GM12878 (cell line): ENCODE measurements around the gene PTGFRN. TPM values are rescaled to one million over a fixed set of nuclear protein-coding genes. Genes with fewer than 3 reads are reported as not detected.

Source experiments
- ATAC-seq: fragments of 200-7000 bp; cut with Tn5 transposase; 3 replicates; pipeline ENCODE4 v1.9.1; 2020; ENCODE audit warnings: mild to moderate bottlenecking, moderate library complexity
- BruUV-seq: library from RNA; stranded (reverse); fragments of 400-500 nt; replicated peaks from 2 replicates; lab custom pipeline; 2021; lab: Mats Ljungman, UMichigan
- CTCF ChIA-PET: fragments of 300-600 bp; sonication (Branson Sonifier 250); formaldehyde crosslinking; extraction: SDS; loops from one replicate; lab custom pipeline; 2021; ENCODE audit warnings: inconsistent platforms; lab: Yijun Ruan, JAX
- POLR2A ChIA-PET: fragments of 350-600 bp; formaldehyde crosslinking; extraction: SDS; loops from one replicate; lab custom pipeline; 2021; ENCODE audit warnings: inconsistent platforms; lab: Charles Lee
- RAD21 ChIA-PET: fragments of 300-600 bp; sonication (Branson Sonifier 250); formaldehyde crosslinking; loops from one replicate; lab custom pipeline; 2023; ENCODE audit warnings: antibody characterized with exemption; ENCODE audit not compliant: unreplicated experiment; lab: Charles Lee
- SMC1A ChIA-PET: fragments of 300-600 bp; sonication (Branson Sonifier 250); formaldehyde crosslinking; loops from one replicate; lab custom pipeline; 2023; ENCODE audit not compliant: unreplicated experiment, uncharacterized antibody; lab: Charles Lee
- DNase-seq: peaks from one replicate; pipeline ENCODE4 v3.0.0-alpha.2; 2011; ENCODE audit warnings: low read depth, low spot score
- FAIRE-seq: peaks from 3 replicates; lab custom pipeline; 2011; peaks lifted over from hg19 to GRCh38; lab: Jason Lieb, UNC
- H2AFZ ChIP-seq: 2 replicates; pipeline ENCODE4 v1.6.0; 2011; ENCODE audit warnings: low read depth, low read length, control low read depth; ENCODE audit not compliant: control insufficient read depth
- H3K27ac ChIP-seq: 2 replicates; pipeline ENCODE4 v1.5.1; 2011; ENCODE audit warnings: control low read depth; ENCODE audit not compliant: control insufficient read depth, insufficient read depth
- H3K27me3 ChIP-seq, 2 experiments: replicated peaks in 1 of 2; 2 replicates each; pipeline versions ENCODE4 v1.6.0 to v1.6.1; 2011; ENCODE audit warnings: low read length in 1 of 2; ENCODE audit not compliant: control insufficient read depth in 2 of 2, insufficient read depth in 2 of 2
- H3K36me3 ChIP-seq, 2 experiments: 2 replicates each; pipeline ENCODE4 v1.5.1; 2011; ENCODE audit warnings: low read length in 1 of 2; ENCODE audit not compliant: control insufficient read depth in 2 of 2, insufficient read depth in 2 of 2
- H3K4me1 ChIP-seq: 2 replicates; pipeline ENCODE4 v1.6.1; 2011; ENCODE audit warnings: mild to moderate bottlenecking, low read length, moderate library complexity, mixed read lengths; ENCODE audit not compliant: control insufficient read depth, insufficient read depth
- H3K4me2 ChIP-seq: 2 replicates; pipeline ENCODE4 v1.6.0; 2011; ENCODE audit warnings: control low read depth; ENCODE audit not compliant: control insufficient read depth, insufficient read depth
- H3K4me3 ChIP-seq: fragments of 200-600 bp; sonication (generic); 2 replicates; pipeline ENCODE4 v1.5.1; 2016
- H3K79me2 ChIP-seq: 2 replicates; pipeline ENCODE4 v1.6.0; 2011; ENCODE audit warnings: low read length; ENCODE audit not compliant: control insufficient read depth, insufficient read depth
- H3K9ac ChIP-seq: 2 replicates; pipeline ENCODE4 v1.8.0; 2011; ENCODE audit warnings: low read length, control low read depth, mixed read lengths; ENCODE audit not compliant: control insufficient read depth, insufficient read depth
- H3K9me3 ChIP-seq: replicated peaks from 3 replicates; pipeline ENCODE4 v1.5.1; 2011; ENCODE audit warnings: mild to moderate bottlenecking, low read length; ENCODE audit not compliant: control insufficient read depth, insufficient read depth
- H4K20me1 ChIP-seq: 2 replicates; pipeline ENCODE4 v1.6.0; 2011; ENCODE audit not compliant: control insufficient read depth, insufficient read depth
- ASH2L ChIP-seq: fragments of 300-600, 200-600 bp; sonication (generic); IDR thresholded peaks from 2 replicates; pipeline ENCODE4 v1.6.1; 2017; ENCODE audit warnings: low read depth, mild to moderate bottlenecking, borderline replicate concordance
- ATF7 ChIP-seq: fragments of 450-650 bp; IDR thresholded peaks from 2 replicates; pipeline ENCODE4 v1.6.1; 2016; ENCODE audit warnings: low read depth, mild to moderate bottlenecking
- CBX5 ChIP-seq: sonication (generic); IDR thresholded peaks from 2 replicates; pipeline ENCODE4 v1.6.1; 2016; ENCODE audit warnings: low read depth, moderate library complexity, mild to moderate bottlenecking, inconsistent platforms
- MEF2B ChIP-seq: fragments of 450-650 bp; IDR thresholded peaks from 2 replicates; pipeline ENCODE4 v1.6.1; 2018; ENCODE audit warnings: mild to moderate bottlenecking, moderate library complexity; ENCODE audit not compliant: partially characterized antibody, poor library complexity, severe bottlenecking
- PAX8 ChIP-seq: fragments of 450-650 bp; IDR thresholded peaks from 2 replicates; pipeline ENCODE4 v1.6.1; 2017; ENCODE audit warnings: mild to moderate bottlenecking, moderate library complexity
- SREBF1 ChIP-seq: IDR thresholded peaks from 2 replicates; pipeline ENCODE4 v1.6.1; 2012; ENCODE audit warnings: mild to moderate bottlenecking, low read length
- TCF3 ChIP-seq: IDR thresholded peaks from 2 replicates; pipeline ENCODE4 v1.6.1; 2012; ENCODE audit warnings: low read depth, mild to moderate bottlenecking, low read length, borderline replicate concordance; ENCODE audit not compliant: insufficient read depth
- YY1 ChIP-seq: IDR thresholded peaks from 2 replicates; pipeline ENCODE4 v1.6.1; 2011; ENCODE audit warnings: low read depth, mild to moderate bottlenecking, low read length
- ZBED1 ChIP-seq: IDR thresholded peaks from 2 replicates; pipeline ENCODE4 v1.6.1; 2016; ENCODE audit warnings: borderline replicate concordance
- WGBS: methylation state at CpG from one replicate; pipeline ENCODE4 v1.1.6; 2016; ENCODE audit warnings: low lambda C conversion rate; ENCODE audit not compliant: insufficient replicate concordance, insufficient coverage; ENCODE audit errors: missing lambda C conversion rate; 5-methylcytosine and 5-hydroxymethylcytosine counted together
- in situ Hi-C: fragments of 300-500 bp; cut with MboI; formaldehyde crosslinking; loops from 9 replicates; pipeline ENCODE4 v1.14.3; 2018; ENCODE audit warnings: mixed read lengths
- intact Hi-C: fragments of 100-400 bp; cut with micrococcal nuclease; formaldehyde crosslinking; loops from one replicate; pipeline ENCODE4 v1.14.2; 2022; ENCODE audit not compliant: unreplicated experiment
- polyA plus RNA-seq, 11 experiments: library from polyadenylated mRNA; depleted of rRNA in 4 of 11; unstranded in 6 of 11; stranded (reverse) in 5 of 11; fragments of >200 nt; fragmentation: Nextera tagmentation in 4 of 11; fragmentation: Illumina TruSeq in 1 of 11; extraction: Ambion mirVana in 4 of 11; extraction: Trizol in 1 of 11; gene quantifications; 1 replicate in 1 of 11; 2 replicates in 10 of 11; pipeline versions ENCODE4 v1.2.1 to v1.2.3, GENCODE V29; 2011 to 2016; ENCODE audit warnings: inconsistent platforms in 2 of 11, missing spikeins in 2 of 11, low read depth in 1 of 11
- total RNA-seq, 4 experiments: library from RNA; depleted of rRNA in 3 of 4; stranded (reverse); fragments of >200 nt in 3 of 4; fragmentation: Illumina TruSeq in 1 of 4; extraction: Trizol in 1 of 4; gene quantifications; 2 replicates each; pipeline versions ENCODE4 v1.2.1 to v1.2.3, GENCODE V29; 2013 to 2021
- TF ChIP-seq, protein P1 (sequence below): IDR thresholded peaks from 2 replicates; pipeline ENCODE4 v1.6.1; 2011; ENCODE audit warnings: borderline replicate concordance, low read depth, mild to moderate bottlenecking, moderate library complexity, low read length; ENCODE audit not compliant: insufficient read depth, poor library complexity, severe bottlenecking
- TF ChIP-seq, protein P2 (sequence below): fragments of 450-650 bp; IDR thresholded peaks from 2 replicates; pipeline ENCODE4 v1.6.1; 2017; ENCODE audit warnings: mild to moderate bottlenecking, moderate library complexity
- TF ChIP-seq, protein P3 (sequence below): fragments of 450-650 bp; IDR thresholded peaks from 2 replicates; pipeline ENCODE4 v1.6.1; 2014; ENCODE audit warnings: mild to moderate bottlenecking

The PTGFRN gene
- total and polyA plus RNA-seq, 10 of the 15 experiments (the other 5 are each of a cell fraction or from before 2014, with no cell fraction given), result 2.7 to 8.3 (median 5.1) TPM

DNA sequence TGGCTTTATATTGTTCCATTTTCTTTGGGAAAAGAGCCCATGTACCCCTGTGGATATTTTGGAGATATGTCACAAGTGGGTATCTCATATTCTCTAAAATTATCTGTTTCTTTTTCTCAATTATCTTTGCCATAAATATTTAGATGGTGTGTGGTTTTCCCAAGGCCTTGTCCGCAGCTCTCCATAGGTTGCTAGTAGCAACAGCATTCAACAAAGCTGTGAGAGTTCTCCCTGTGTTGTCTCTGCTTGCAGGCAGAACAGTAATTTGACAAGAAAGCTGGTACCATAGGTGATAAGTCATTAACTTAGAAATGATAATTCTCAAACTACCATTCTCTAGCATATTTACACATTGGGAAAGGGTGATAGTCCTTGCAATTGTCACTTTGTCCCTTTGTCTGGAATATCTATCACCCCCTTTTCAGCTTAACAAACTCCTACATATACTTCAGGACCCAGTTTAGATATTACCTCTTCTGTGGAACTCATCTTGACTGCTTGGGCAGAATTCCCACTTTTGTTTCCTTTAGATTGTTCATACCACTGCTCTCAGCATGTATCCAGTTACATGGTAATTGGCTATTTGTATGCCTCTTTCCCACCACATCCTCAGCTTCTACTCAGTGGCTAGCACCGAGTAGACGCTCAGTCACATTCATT is 100.7 kb downstream of the PTGFRN start (continued):
- TF ChIP-seq, protein P1, sequence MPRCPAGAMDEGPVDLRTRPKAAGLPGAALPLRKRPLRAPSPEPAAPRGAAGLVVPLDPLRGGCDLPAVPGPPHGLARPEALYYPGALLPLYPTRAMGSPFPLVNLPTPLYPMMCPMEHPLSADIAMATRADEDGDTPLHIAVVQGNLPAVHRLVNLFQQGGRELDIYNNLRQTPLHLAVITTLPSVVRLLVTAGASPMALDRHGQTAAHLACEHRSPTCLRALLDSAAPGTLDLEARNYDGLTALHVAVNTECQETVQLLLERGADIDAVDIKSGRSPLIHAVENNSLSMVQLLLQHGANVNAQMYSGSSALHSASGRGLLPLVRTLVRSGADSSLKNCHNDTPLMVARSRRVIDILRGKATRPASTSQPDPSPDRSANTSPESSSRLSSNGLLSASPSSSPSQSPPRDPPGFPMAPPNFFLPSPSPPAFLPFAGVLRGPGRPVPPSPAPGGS, result no peak
- TF ChIP-seq CBX5 (no peak), MEF2B (no peak), SREBF1 (no peak)

DNA sequence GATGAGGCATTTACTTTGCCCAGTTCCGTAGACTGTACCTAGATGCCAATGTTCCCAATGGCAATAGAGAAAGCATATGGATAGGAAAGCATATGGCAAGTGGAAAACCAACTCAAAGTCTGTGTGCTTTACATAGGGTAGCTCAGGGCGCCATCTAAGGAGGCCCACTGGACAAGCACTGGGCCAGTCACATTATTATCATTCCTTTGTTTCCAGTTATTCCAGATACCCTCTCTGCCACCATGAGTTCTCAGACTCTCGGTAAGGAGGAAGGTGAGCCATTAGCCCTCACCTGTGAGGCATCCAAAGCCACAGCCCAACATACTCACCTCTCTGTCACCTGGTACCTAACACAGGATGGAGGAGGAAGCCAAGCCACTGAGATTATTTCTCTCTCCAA is 101.6 kb downstream of the PTGFRN start:
- no peaks in the 10 kb centered on the region for H3K27me3 ChIP-seq
- TF ChIP-seq, protein P2, sequence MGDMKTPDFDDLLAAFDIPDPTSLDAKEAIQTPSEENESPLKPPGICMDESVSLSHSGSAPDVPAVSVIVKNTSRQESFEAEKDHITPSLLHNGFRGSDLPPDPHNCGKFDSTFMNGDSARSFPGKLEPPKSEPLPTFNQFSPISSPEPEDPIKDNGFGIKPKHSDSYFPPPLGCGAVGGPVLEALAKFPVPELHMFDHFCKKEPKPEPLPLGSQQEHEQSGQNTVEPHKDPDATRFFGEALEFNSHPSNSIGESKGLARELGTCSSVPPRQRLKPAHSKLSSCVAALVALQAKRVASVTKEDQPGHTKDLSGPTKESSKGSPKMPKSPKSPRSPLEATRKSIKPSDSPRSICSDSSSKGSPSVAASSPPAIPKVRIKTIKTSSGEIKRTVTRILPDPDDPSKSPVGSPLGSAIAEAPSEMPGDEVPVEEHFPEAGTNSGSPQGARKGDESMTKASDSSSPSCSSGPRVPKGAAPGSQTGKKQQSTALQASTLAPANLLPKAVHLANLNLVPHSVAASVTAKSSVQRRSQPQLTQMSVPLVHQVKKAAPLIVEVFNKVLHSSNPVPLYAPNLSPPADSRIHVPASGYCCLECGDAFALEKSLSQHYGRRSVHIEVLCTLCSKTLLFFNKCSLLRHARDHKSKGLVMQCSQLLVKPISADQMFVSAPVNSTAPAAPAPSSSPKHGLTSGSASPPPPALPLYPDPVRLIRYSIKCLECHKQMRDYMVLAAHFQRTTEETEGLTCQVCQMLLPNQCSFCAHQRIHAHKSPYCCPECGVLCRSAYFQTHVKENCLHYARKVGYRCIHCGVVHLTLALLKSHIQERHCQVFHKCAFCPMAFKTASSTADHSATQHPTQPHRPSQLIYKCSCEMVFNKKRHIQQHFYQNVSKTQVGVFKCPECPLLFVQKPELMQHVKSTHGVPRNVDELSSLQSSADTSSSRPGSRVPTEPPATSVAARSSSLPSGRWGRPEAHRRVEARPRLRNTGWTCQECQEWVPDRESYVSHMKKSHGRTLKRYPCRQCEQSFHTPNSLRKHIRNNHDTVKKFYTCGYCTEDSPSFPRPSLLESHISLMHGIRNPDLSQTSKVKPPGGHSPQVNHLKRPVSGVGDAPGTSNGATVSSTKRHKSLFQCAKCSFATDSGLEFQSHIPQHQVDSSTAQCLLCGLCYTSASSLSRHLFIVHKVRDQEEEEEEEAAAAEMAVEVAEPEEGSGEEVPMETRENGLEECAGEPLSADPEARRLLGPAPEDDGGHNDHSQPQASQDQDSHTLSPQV, result no peak
- no peak for TF ChIP-seq PAX8
- TF ChIP-seq TCF3, result no peak
- no peak for TF ChIP-seq ZBED1
- no peak for TF ChIP-seq YY1
- no peak for TF ChIP-seq ASH2L
- TF ChIP-seq, protein P3, sequence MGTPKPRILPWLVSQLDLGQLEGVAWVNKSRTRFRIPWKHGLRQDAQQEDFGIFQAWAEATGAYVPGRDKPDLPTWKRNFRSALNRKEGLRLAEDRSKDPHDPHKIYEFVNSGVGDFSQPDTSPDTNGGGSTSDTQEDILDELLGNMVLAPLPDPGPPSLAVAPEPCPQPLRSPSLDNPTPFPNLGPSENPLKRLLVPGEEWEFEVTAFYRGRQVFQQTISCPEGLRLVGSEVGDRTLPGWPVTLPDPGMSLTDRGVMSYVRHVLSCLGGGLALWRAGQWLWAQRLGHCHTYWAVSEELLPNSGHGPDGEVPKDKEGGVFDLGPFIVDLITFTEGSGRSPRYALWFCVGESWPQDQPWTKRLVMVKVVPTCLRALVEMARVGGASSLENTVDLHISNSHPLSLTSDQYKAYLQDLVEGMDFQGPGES, result no peak
- TF ChIP-seq ATF7, result no peak
- TF ChIP-seq, all 136 proteins: peak for 0
- ATAC-seq (no peak), DNase-seq (no peak), FAIRE-seq (no peak)
- POLR2A ChIA-PET, result no interaction called here
- Histone ChIP-seq H3K79me2 (no peaks in the 10 kb centered on the region), H2AFZ (no peak overlapping the region), H3K4me3 (no peak overlapping the region), H3K4me2 (no peak overlapping the region), H3K9ac (no peak overlapping the region), H4K20me1 (no peaks in the 10 kb centered on the region), H3K4me1 (no peaks in the 10 kb centered on the region), H3K36me3 (no peaks in the 10 kb centered on the region), H3K27ac (no peak overlapping the region), H3K9me3 (no peaks in the 10 kb centered on the region)
- RAD21 ChIA-PET, result no interaction called here
- WGBS, result 73% methylated on average over 3 of the region's 3 CpGs
- intact Hi-C loops, result no loop called here
- CTCF ChIA-PET, result interaction anchor here (0.6 to 1.5 kb wide), 4 partner anchors 8 to 433 kb away, joined by 3 to 5 read pairs (median 3); no protein-coding TSS in a partner anchor
- SMC1A ChIA-PET, result interaction anchor here (1.1 to 1.5 kb wide), 4 partner anchors 10 to 273 kb away, joined by 3 to 6 read pairs (median 3); partner anchors contain the start of gene CD101
- in situ Hi-C loops, result no loop called here
- no TSS peak for BruUV-seq
